Inflammatory macrophage treated with lipopolysaccharide for 1 hour (primary cell): Measurements from ENCODE around the gene ARFGAP2.

ENCODE experiments used
- DNase-seq, 2 donors: peaks; one replicate each; pipeline ENCODE4 v3.0.0-alpha.2; 2020 to 2022

The ARFGAP2 gene

GRCh38 chr11:47186700-47187695 lies 10.3 kb upstream of the ARFGAP2 start:
- peak in 1 of 2 donors; percentile 18 for DNase-seq

- no peak for DNase-seq
Measured at GRCh38 chr11:47186076-47186699, 9.5 kb upstream of the ARFGAP2 start, which contains the start of gene PACSIN3. PACSIN3 (minus strand) TSS chr11:47186434; CDS start chr11:47182727, 3,707 bp downstream.

- DNase-seq = no peak
Measured at GRCh38 chr11:47185305-47186075, 8.8 kb upstream of the ARFGAP2 start.

GRCh38 chr11:47184711-47185304 lies 8.1 kb upstream of the ARFGAP2 start:
- no peak for DNase-seq

- DNase-seq = no peak
Measured at GRCh38 chr11:47183969-47184368, 7.3 kb upstream of the ARFGAP2 start.

- DNase-seq = no peak
Measured at GRCh38 chr11:47183031-47183856, 6.6 kb upstream of the ARFGAP2 start.

GRCh38 chr11:47182380-47182779 lies 5.7 kb upstream of the ARFGAP2 start:
- no peak for DNase-seq

GRCh38 chr11:47181271-47181670 lies 4.6 kb upstream of the ARFGAP2 start:
- DNase-seq = no peak

GRCh38 chr11:47180006-47180787 lies 3.5 kb upstream of the ARFGAP2 start:
- DNase-seq = no peak

GRCh38 chr11:47179655-47179991 lies 2.9 kb upstream of the ARFGAP2 start:
- peak; percentile 40 to 47 for DNase-seq

GRCh38 chr11:47178737-47179654 lies 2.3 kb upstream of the ARFGAP2 start:
- DNase-seq = no peak

GRCh38 chr11:47178316-47178715 lies 1.6 kb upstream of the ARFGAP2 start:
- DNase-seq = no peak

- no peak for DNase-seq
Measured at GRCh38 chr11:47177846-47178245, 1.2 kb upstream of the ARFGAP2 start.

- peak; percentile 83 to 88 for DNase-seq
Measured at GRCh38 chr11:47177229-47177845, 658 bp upstream of the ARFGAP2 start.

- peak; percentile 63 to 72 for DNase-seq
Measured at GRCh38 chr11:47175746-47176327, 842 bp downstream of the ARFGAP2 start.

GRCh38 chr11:47172740-47173336 lies 3.8 kb downstream of the ARFGAP2 start:
- DNase-seq = no peak

- no peak for DNase-seq
Measured at GRCh38 chr11:47171856-47172255, 4.8 kb downstream of the ARFGAP2 start.

GRCh38 chr11:47171061-47171838 lies 5.4 kb downstream of the ARFGAP2 start:
- DNase-seq = no peak
